Central memory CD8-positive, alpha-beta T cell (primary cell): ENCODE measurements around the gene CLIP2.
"Not testable (repeated sequence)": the region's sequence is repeated elsewhere in the genome, so short reads cannot be mapped to it uniquely, and the experiment has no call there.

Experiments used
- ATAC-seq: fragments of 150-1000 bp; cut with Tn5 transposase; replicated peaks from 2 replicates; pipeline ENCODE4 v1.10.0; 2022; ENCODE audit warnings: mild to moderate bottlenecking, moderate FRiP score, moderate number of reproducible peaks; ENCODE audit not compliant: poor library complexity, severe bottlenecking; ENCODE audit errors: extremely low read depth
- DNase-seq, 2 donors: peaks; one replicate each; pipeline ENCODE4 v3.0.0; 2021; ENCODE audit warnings: low spot score in 2 of 2
- H3K27ac Mint-ChIP-seq: one replicate; pipeline ENCODE4 v1.8.0; 2022; ENCODE audit warnings: low read depth, mild to moderate bottlenecking, moderate library complexity, mixed read lengths
- H3K27me3 Mint-ChIP-seq: one replicate; pipeline ENCODE4 v1.8.0; 2022; ENCODE audit warnings: mixed read lengths
- H3K36me3 Mint-ChIP-seq: one replicate; pipeline ENCODE4 v1.8.0; 2022; ENCODE audit warnings: mild to moderate bottlenecking, moderate library complexity, mixed read lengths; ENCODE audit not compliant: insufficient read depth
- H3K4me1 Mint-ChIP-seq: one replicate; pipeline ENCODE4 v1.8.0; 2022; ENCODE audit warnings: mixed read lengths
- H3K4me3 Mint-ChIP-seq: one replicate; pipeline ENCODE4 v1.8.0; 2022; ENCODE audit warnings: mild to moderate bottlenecking, moderate library complexity, mixed read lengths
- H3K9me3 Mint-ChIP-seq: one replicate; pipeline ENCODE4 v1.8.0; 2022; ENCODE audit warnings: mixed read lengths

CLIP2 gene

DNA sequence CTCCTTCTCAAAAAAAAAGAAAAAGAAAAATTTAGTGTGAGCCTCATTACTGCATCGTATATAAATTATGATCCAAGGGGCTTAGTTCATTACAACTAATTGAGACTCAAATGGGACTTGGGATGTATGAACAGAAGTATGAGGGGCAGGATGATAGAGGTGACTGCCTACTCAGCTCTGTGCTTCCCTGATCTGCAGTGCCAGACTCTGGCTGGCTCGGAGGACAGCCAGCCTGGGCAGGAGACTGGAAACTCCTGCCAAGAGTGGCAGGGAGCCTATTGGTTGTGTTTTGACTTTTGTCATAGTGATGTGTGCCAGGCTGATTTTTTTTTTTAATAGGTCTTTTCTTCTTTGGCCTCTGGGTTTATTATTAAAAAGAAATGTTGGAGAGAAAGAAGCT is 90.7 kb downstream of the CLIP2 start:
- H3K27ac Mint-ChIP-seq, result peak overlapping the region; percentile 35
- no peaks in the 10 kb centered on the region for H3K4me1 Mint-ChIP-seq
- H3K4me3 Mint-ChIP-seq, result no peak overlapping the region
- ATAC-seq (no peak), DNase-seq (no peak)
- no peaks in the 10 kb centered on the region for H3K27me3 Mint-ChIP-seq
- H3K9me3 Mint-ChIP-seq, result no peaks in the 10 kb centered on the region
- H3K36me3 Mint-ChIP-seq, result no peaks in the 10 kb centered on the region

DNA sequence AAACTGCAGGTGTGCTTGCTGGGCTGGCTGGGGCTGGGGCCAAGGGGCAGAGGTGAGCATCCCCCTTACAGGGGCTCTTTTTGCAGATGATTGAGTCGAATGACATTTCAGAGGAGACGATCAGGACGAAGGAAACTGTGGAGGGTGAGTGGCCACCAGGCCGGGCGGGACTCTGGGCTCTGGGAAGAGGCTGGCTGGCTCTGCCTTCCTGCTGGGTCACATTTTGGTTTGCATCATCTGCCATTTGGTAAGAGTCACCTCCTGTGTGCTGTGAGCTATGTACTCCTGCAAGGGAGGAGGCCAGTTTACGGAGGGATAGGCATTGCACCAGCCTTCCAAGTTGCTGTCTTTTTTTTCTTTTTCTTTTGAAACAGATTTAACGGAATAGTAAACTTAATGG is 91.5 kb downstream of the CLIP2 start:
- H3K9me3 Mint-ChIP-seq, result no peaks in the 10 kb centered on the region
- H3K4me1 Mint-ChIP-seq, result no peaks in the 10 kb centered on the region
- ATAC-seq, result no peak
- DNase-seq, result no peak
- no peaks in the 10 kb centered on the region for H3K27me3 Mint-ChIP-seq
- no peaks in the 10 kb centered on the region for H3K36me3 Mint-ChIP-seq
- no peak overlapping the region for H3K27ac Mint-ChIP-seq
- H3K4me3 Mint-ChIP-seq, result no peak overlapping the region

DNA sequence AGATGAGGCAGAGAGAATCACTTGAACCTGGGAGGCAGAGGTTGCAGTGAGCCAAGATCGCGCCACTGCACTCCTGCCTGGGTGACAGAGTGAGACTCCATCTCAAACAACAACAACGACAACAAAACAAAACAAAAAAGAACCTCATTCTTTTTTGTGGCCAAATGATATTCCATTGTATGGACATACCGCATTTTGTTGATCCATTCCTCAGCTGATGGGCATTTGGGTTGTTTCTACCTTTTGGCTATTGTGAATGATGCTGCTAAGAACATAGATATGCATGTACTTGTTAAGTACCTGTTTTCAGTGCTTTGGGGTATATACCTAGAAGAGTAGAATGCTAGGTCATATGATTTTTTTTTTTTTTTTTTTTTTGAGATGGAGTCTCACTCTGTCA is 94.9 kb downstream of the CLIP2 start:
- not testable (repeated sequence) for H3K27ac Mint-ChIP-seq, H3K4me3 Mint-ChIP-seq, H3K4me1 Mint-ChIP-seq, H3K36me3 Mint-ChIP-seq, H3K9me3 Mint-ChIP-seq, DNase-seq, ATAC-seq, H3K27me3 Mint-ChIP-seq

DNA sequence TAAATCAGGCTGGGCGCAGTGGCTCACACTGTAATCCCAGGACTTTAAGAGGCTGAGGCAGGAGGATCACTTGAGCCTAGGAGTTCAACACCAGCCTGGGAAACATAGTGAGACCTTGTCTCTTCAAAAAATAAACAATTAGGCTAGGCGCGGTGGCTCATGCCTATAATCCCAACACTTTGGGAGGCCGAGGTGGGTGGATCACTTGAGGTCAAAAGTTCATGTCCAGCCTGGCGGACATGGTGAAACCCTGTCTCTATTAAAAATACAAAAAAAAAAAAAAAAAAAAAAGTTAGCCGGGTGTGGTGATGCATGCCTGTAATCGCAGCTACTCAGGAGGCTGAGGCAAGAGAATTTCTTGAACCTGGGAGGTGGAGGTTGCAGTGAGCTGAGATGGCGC is 95.6 kb downstream of the CLIP2 start:
- not testable (repeated sequence) for H3K4me1 Mint-ChIP-seq, H3K9me3 Mint-ChIP-seq, H3K36me3 Mint-ChIP-seq, DNase-seq, ATAC-seq, H3K4me3 Mint-ChIP-seq, H3K27me3 Mint-ChIP-seq, H3K27ac Mint-ChIP-seq

DNA sequence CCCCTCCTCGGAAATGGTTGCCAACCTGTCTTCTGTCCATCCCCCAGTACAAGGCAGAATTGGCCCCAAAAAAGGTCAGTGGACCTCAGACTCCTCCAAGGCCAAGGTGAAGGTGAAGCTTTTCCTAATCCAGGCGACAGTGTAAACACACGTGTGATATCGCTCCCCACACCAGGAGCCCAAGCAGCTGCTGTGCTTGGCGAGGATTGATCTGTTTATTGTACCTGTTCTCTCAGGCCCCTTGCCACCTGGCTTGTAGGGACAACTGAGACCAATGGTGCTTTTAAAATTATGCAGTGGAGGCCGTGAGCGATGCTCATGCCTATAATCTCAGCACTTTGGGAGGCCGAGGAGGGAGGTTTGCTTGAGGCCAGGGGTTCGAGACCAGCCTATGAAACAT is 98.4 kb downstream of the CLIP2 start:
- Mint-ChIP-seq H3K4me1 (no peaks in the 10 kb centered on the region), H3K36me3 (peaks cover 2% of the 10 kb centered on the region), H3K9me3 (no peaks in the 10 kb centered on the region), H3K27ac (no peak overlapping the region), H3K4me3 (no peak overlapping the region), H3K27me3 (no peaks in the 10 kb centered on the region)
- DNase-seq (no peak), ATAC-seq (no peak)

DNA sequence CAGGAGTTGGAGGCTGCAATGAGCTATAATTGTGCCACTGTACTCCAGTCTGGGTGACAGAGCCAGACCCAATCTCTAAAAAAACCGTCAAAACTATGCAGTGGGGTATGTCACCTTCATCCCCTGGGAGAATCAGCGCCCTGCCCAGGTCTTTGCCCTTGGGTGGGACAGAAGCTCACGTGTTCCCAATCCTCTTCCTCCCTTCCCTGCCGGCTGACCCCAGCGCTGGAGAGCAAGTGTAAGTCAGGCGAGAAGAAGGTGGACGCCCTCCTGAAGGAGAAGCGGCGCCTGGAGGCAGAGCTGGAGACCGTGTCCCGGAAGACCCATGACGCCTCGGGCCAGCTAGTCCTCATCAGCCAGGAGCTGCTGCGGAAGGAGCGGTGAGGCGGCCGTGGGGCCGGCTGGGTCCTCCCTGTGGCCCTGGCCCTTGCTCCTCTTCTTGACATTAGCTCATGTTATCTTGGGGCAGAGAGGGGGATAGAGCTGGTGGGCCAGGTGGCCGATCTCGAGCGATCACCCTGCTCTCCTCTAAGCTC is 99.7 kb downstream of the CLIP2 start:
- ATAC-seq, result no peak
- Mint-ChIP-seq H3K9me3 (no peaks in the 10 kb centered on the region), H3K27me3 (no peaks in the 10 kb centered on the region), H3K36me3 (peaks cover 2% of the 10 kb centered on the region), H3K4me3 (no peak overlapping the region), H3K27ac (no peak overlapping the region), H3K4me1 (no peaks in the 10 kb centered on the region)
- no peak for DNase-seq

DNA sequence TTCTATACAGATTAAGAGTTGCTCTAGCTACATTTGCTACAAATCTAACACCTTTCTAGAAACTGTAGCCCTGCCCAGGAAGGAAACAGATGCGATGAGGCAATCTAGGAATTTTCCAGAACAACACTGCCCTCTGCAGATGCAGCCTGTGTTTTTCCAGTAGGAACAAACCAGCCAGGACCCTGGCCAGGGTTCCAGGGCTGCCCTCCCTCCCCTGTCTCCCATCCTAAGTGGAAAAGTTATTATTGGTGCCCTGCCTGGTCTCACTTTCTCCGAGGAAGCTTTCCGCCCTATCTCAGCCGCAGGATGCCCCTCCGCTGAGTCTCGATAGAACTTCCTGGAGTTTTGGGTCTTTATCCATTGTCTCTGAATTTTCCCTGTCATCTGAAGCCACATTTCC is 104.5 kb downstream of the CLIP2 start:
- not testable (repeated sequence) for DNase-seq, H3K36me3 Mint-ChIP-seq, H3K27ac Mint-ChIP-seq, H3K4me1 Mint-ChIP-seq, H3K4me3 Mint-ChIP-seq, H3K27me3 Mint-ChIP-seq, H3K9me3 Mint-ChIP-seq, ATAC-seq

DNA sequence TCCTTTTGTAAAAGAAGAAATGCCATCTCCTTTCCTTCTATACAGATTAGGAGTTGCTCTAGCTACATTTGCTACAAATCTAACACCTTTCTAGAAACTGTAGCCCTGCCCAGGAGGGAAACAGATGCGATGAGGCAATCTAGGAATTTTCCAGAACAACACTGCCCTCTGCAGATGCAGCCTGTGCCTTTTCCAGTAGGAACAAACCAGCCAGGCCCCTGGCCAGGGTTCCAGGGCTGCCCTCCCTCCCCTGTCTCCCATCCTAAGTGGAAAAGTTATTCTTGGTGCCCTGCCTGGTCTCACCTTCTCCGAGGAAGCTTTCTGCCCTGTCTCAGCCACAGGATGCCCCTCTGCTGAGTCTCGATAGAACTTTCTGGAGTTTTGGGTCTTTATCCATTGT is 105.4 kb downstream of the CLIP2 start:
- not testable (repeated sequence) for H3K36me3 Mint-ChIP-seq

DNA sequence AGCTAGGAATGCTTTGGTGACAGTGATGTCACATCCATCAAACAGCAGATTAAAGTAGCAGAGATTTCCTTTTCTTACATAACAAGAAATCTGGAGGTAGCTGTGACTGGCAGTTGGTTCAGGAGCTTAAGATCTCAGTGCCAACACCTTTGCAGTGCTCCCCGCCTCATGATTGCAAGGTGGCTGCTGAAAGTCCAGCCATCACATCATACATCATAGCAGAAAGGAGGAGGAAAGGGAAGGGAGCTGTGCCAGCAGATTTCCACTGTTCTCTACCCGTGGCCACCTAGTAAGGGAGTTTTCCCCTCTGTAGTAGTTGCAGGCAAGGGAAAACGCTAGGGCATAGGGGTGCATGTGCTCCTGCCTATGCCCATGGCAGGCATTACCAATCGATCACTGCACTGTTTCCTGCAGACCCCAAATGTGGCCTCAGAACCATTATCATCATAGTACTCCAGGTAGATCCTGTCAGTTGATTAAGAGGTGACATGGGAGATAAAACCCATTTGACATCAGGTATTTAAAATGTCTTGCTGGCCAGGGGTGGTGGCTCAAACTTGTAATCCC is 106.6 kb downstream of the CLIP2 start:
- H3K27ac Mint-ChIP-seq, result no peak overlapping the region
- peaks cover 2% of the 10 kb centered on the region for H3K36me3 Mint-ChIP-seq
- H3K9me3 Mint-ChIP-seq, result no peaks in the 10 kb centered on the region
- DNase-seq, result no peak
- ATAC-seq, result no peak
- no peaks in the 10 kb centered on the region for H3K4me1 Mint-ChIP-seq
- no peaks in the 10 kb centered on the region for H3K27me3 Mint-ChIP-seq
- H3K4me3 Mint-ChIP-seq, result no peak overlapping the region

More for the DNA sequence above, 105.4 kb downstream of the CLIP2 start:
- H3K27me3 Mint-ChIP-seq, DNase-seq, H3K9me3 Mint-ChIP-seq, H3K4me1 Mint-ChIP-seq, H3K27ac Mint-ChIP-seq, ATAC-seq, H3K4me3 Mint-ChIP-seq: not testable (repeated sequence)

DNA sequence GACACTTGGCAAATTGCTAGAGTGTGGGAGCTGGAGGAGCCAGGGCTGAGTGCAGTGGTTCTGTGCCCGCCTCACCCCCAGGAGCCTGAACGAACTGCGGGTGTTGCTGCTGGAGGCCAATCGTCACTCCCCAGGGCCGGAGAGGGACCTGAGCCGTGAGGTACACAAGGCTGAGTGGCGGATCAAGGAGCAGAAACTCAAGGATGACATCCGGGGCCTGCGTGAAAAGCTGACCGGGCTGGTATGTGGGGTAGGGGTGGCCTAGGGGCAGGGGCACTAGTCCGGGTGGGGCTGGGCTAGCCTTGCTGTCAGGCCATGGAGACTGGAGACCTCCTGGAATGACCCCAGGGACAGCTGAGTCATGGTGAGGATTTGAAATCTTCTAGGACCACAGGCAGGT is 107.8 kb downstream of the CLIP2 start:
- Mint-ChIP-seq H3K4me1 (no peaks in the 10 kb centered on the region), H3K27ac (no peak overlapping the region), H3K9me3 (no peaks in the 10 kb centered on the region), H3K36me3 (peaks cover 2% of the 10 kb centered on the region), H3K27me3 (no peaks in the 10 kb centered on the region), H3K4me3 (no peak overlapping the region)
- no peak for ATAC-seq
- DNase-seq, result no peak

DNA sequence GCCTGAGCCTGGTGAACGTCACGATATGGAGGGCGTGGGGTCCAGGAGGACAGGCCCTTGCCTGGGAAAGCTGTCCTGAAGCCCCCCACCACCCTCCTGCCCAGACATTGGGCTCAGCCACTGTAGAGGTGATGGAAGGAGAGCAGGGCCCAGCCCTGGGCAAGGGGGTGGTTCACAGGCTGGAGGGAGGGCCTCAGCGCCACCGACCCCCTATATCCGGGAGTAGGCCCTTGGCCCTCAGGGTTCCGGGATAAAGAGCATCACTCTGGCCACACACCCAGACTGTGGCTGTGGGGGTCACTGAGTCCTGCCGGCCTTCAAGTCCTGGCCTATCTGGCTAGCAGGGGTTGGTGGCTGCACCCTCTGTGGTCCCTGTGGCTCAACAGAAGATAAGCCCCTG is 109.2 kb downstream of the CLIP2 start:
- peaks cover 2% of the 10 kb centered on the region for H3K36me3 Mint-ChIP-seq
- no peak overlapping the region for H3K4me3 Mint-ChIP-seq
- H3K4me1 Mint-ChIP-seq, result no peaks in the 10 kb centered on the region
- ATAC-seq (no peak), DNase-seq (no peak)
- no peak overlapping the region for H3K27ac Mint-ChIP-seq
- H3K9me3 Mint-ChIP-seq, result no peaks in the 10 kb centered on the region
- H3K27me3 Mint-ChIP-seq, result no peaks in the 10 kb centered on the region

DNA sequence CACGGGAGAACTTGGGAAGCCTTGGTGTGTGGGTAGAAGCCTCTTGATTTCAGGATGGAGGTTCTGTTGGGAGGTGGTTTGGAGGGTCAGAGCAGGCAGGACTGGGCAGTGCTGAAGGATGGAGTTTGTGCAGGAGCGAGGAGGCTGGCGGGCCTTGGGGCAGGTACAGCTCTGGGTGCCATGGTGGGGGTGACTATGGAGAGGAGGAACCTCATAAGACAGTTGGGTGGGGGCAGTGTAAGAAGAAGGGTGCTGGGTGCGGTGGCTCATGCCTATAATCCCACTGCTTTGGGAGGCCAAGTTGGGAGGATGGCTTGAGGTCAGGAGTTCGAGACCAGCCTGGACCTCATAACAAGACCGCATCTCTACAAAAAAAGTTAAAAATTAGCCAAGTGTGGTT is 109.8 kb downstream of the CLIP2 start:
- Mint-ChIP-seq H3K4me3 (no peak overlapping the region), H3K27ac (no peak overlapping the region)
- no peak for ATAC-seq

DNA sequence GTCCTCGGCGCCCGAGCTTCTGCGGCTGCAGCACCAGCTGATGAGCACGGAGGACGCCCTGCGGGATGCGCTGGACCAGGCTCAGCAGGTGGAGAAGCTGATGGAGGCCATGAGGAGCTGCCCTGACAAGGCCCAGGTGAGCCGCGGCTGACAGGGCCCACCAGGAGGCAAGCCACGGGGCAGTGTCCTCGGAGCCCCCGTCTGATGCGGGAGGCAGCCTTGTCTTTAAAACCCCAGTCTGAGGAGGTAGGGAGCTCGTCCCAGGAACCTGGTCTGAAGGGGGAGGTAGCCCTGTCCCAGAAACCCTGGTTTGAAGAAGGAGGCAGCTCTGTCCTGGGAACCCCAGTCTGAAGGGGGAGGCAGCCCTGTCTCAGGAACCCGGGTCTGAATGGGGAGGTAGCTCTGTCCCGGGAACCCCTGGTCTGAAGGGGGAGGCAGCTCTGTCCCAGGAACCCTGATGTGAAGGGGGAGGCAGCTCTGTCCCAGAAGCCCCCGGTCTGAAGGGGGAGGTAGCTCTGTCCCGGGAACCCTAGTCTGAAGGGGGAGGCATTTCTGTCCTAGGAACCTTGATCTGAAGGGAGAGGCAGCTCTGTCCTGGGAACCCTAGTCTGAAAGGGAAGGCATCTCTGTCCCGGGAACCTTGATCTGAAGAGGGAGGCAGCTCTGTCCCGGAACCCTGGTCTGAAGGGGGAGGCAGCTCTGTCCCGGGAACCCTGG is 111.4 kb downstream of the CLIP2 start:
- DNase-seq (no peak), ATAC-seq (no peak)
- peaks cover 4% of the 10 kb centered on the region for H3K36me3 Mint-ChIP-seq
- no peaks in the 10 kb centered on the region for H3K4me1 Mint-ChIP-seq
- H3K4me3 Mint-ChIP-seq, result no peak overlapping the region
- H3K9me3 Mint-ChIP-seq, result no peaks in the 10 kb centered on the region
- no peak overlapping the region for H3K27ac Mint-ChIP-seq
- H3K27me3 Mint-ChIP-seq, result no peaks in the 10 kb centered on the region

More for the DNA sequence above, 109.8 kb downstream of the CLIP2 start:
- Mint-ChIP-seq H3K36me3 (peaks cover 2% of the 10 kb centered on the region), H3K9me3 (no peaks in the 10 kb centered on the region), H3K4me1 (no peaks in the 10 kb centered on the region), H3K27me3 (no peaks in the 10 kb centered on the region)
- DNase-seq, result no peak
